Glutamatergic neuron (in vitro differentiated cells): ENCODE results near the gene JCAD. TPM values are rescaled to one million over a fixed set of nuclear protein-coding genes. Genes with fewer than 3 reads are reported as not detected.

Experiments
- DNase-seq: peaks from one replicate; pipeline ENCODE4 v3.0.0; 2022
- H3K27ac Mint-ChIP-seq: one replicate; pipeline ENCODE4 v1.8.0; 2020; ENCODE audit warnings: mild to moderate bottlenecking, mixed read lengths, inconsistent platforms; ENCODE audit not compliant: unreplicated experiment
- H3K27me3 Mint-ChIP-seq: one replicate; pipeline ENCODE4 v1.8.0; 2020; ENCODE audit warnings: mild to moderate bottlenecking, moderate library complexity, mixed read lengths, inconsistent platforms; ENCODE audit not compliant: unreplicated experiment
- H3K36me3 Mint-ChIP-seq: one replicate; pipeline ENCODE4 v1.8.0; 2020; ENCODE audit warnings: mild to moderate bottlenecking, mixed read lengths, inconsistent platforms; ENCODE audit not compliant: unreplicated experiment
- H3K4me1 Mint-ChIP-seq: one replicate; pipeline ENCODE4 v1.8.0; 2020; ENCODE audit warnings: mild to moderate bottlenecking, low read depth, mixed read lengths, inconsistent platforms; ENCODE audit not compliant: unreplicated experiment
- H3K4me3 Mint-ChIP-seq: one replicate; pipeline ENCODE4 v1.8.0; 2020; ENCODE audit warnings: mild to moderate bottlenecking, mixed read lengths, inconsistent platforms; ENCODE audit not compliant: unreplicated experiment
- H3K9me3 Mint-ChIP-seq: one replicate; pipeline ENCODE4 v1.8.0; 2020; ENCODE audit warnings: mild to moderate bottlenecking, moderate library complexity, mixed read lengths, inconsistent platforms; ENCODE audit not compliant: unreplicated experiment
- total RNA-seq: library from RNA; stranded (reverse); fragmentation: NEBNext Ultra II Directional; extraction: Animal tissue kit (Norgen Biotek cat#: 25700); gene quantifications from one replicate; pipeline ENCODE4 v1.2.1, GENCODE V29; 2021; ENCODE audit not compliant: unreplicated experiment
- TF ChIP-seq, protein P1 (sequence below): fragments of 200-600 bp; sonication (generic); IDR thresholded peaks from one replicate; pipeline ENCODE4 v1.5.0; 2021; ENCODE audit not compliant: partially characterized antibody, unreplicated experiment

Gene JCAD
- total RNA-seq, 1 donor from 2014 or later: 0.32 TPM

DNA sequence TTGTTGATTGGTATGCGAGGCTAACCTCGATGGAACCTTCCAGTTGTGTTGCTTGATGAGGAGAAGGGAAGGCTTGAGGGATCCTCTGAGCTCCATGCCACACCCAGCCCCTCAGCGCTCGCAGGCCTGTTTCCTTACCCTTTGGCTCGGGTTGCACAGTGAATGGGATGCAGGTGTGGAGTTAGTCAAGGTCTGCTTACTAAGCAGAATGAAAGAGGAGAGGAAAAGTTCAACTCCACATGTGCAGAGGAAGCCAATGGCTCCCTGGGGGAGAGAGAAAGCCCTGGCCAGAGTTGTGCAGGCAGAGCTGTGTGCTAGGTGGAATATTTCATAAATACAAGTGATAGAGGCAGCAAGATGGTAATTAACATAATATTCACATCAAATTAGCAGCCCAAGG, 85.5 kb downstream of the JCAD start:
- Mint-ChIP-seq H3K4me1 (no peaks in the 10 kb centered on the region), H3K27ac (no peak overlapping the region), H3K9me3 (no peaks in the 10 kb centered on the region), H3K4me3 (no peak overlapping the region), H3K36me3 (no peaks in the 10 kb centered on the region), H3K27me3 (no peaks in the 10 kb centered on the region)
- TF ChIP-seq, protein P1, sequence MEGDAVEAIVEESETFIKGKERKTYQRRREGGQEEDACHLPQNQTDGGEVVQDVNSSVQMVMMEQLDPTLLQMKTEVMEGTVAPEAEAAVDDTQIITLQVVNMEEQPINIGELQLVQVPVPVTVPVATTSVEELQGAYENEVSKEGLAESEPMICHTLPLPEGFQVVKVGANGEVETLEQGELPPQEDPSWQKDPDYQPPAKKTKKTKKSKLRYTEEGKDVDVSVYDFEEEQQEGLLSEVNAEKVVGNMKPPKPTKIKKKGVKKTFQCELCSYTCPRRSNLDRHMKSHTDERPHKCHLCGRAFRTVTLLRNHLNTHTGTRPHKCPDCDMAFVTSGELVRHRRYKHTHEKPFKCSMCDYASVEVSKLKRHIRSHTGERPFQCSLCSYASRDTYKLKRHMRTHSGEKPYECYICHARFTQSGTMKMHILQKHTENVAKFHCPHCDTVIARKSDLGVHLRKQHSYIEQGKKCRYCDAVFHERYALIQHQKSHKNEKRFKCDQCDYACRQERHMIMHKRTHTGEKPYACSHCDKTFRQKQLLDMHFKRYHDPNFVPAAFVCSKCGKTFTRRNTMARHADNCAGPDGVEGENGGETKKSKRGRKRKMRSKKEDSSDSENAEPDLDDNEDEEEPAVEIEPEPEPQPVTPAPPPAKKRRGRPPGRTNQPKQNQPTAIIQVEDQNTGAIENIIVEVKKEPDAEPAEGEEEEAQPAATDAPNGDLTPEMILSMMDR: no peak
- DNase-seq: no peak

- H3K9me3 Mint-ChIP-seq: peaks cover 2% of the 10 kb centered on the region
- no peak for DNase-seq
- no peaks in the 10 kb centered on the region for H3K27me3 Mint-ChIP-seq
- no peak overlapping the region for H3K4me3 Mint-ChIP-seq
- TF ChIP-seq, protein P1: no peak
- H3K27ac Mint-ChIP-seq: no peak overlapping the region
- H3K4me1 Mint-ChIP-seq: no peaks in the 10 kb centered on the region
- peaks cover 4% of the 10 kb centered on the region for H3K36me3 Mint-ChIP-seq
These were observed 88.8 kb downstream of the JCAD start for GRCh38 chr10:29970576-29970975.

- peaks cover 2% of the 10 kb centered on the region for H3K9me3 Mint-ChIP-seq
- H3K36me3 Mint-ChIP-seq: peaks cover 4% of the 10 kb centered on the region
- no peak overlapping the region for H3K4me3 Mint-ChIP-seq
- DNase-seq: no peak
- H3K27me3 Mint-ChIP-seq: peaks cover 2% of the 10 kb centered on the region
- no peaks in the 10 kb centered on the region for H3K4me1 Mint-ChIP-seq
- no peak overlapping the region for H3K27ac Mint-ChIP-seq
- TF ChIP-seq, protein P1: no peak
These were observed 89.4 kb downstream of the JCAD start for GRCh38 chr10:29970012-29970396.

- TF ChIP-seq, protein P1: no peak
- peaks cover 4% of the 10 kb centered on the region for H3K36me3 Mint-ChIP-seq
These were observed 90.0 kb downstream of the JCAD start for GRCh38 chr10:29969255-29970011.

DNA sequence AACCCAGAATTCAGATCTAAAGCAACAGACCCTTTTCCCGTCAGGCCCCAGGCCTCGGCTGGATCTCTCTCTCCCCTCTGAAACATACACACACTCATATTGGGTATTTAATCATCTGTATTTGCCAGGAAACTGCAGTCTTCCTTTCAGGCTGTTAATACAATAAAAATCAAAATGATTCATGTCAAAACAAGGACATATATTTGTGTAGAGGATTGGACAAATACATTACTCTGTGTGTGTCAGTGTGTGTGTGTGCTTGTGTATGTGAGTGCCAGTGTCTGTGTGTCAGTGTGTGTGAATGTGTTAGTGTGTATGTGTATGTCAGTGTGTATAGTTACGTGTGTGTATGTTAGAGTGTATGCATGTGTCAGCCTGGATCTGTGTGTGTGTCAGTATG, 90.8 kb downstream of the JCAD start:
- no peak for DNase-seq
- Mint-ChIP-seq H3K27me3 (peaks cover 2% of the 10 kb centered on the region), H3K4me1 (peaks cover 2% of the 10 kb centered on the region), H3K4me3 (no peak overlapping the region), H3K36me3 (peaks cover 4% of the 10 kb centered on the region), H3K27ac (no peak overlapping the region), H3K9me3 (peaks cover 2% of the 10 kb centered on the region)
- TF ChIP-seq, protein P1: no peak

More at GRCh38 chr10:29969255-29970011, 90.0 kb downstream of the JCAD start:
- Mint-ChIP-seq H3K9me3 (peaks cover 2% of the 10 kb centered on the region), H3K27me3 (peaks cover 2% of the 10 kb centered on the region), H3K27ac (no peak overlapping the region), H3K4me1 (peaks cover 1% of the 10 kb centered on the region), H3K4me3 (no peak overlapping the region)
- peak; percentile 19 for DNase-seq
